Psoas muscle (tissue), 8 donors: Measurements from ENCODE around the gene IFITM5. TPM values are rescaled to one million over a fixed set of nuclear protein-coding genes. Genes with fewer than 3 reads are reported as not detected.
A peak's percentile ranks its signal among the peaks of the same experiment; 100 is the strongest.
"Not testable (repeated sequence)": the region's sequence is repeated elsewhere in the genome, so short reads cannot be mapped to it uniquely, and the experiment has no call there.

Experiments used
- ATAC-seq, 4 donors: fragments of 200-7000 bp; cut with Tn5 transposase; one replicate each; pipeline ENCODE4 v1.9.1; 2020; ENCODE audit warnings: moderate library complexity in 3 of 4, mild to moderate bottlenecking in 2 of 4
- DNase-seq, 2 donors: peaks; one replicate each; pipeline ENCODE4 v3.0.0-alpha.2; 2020
- H3K27ac ChIP-seq: fragments of 200-600 bp; one replicate; pipeline ENCODE4 v1.8.0; 2022
- H3K27me3 ChIP-seq, 3 donors: fragments of 200-600 bp in 1 of 3; one replicate each; pipeline versions ENCODE4 v1.6.1 to v1.8.0; 2013 to 2022; ENCODE audit warnings: low read length in 2 of 3, mild to moderate bottlenecking in 2 of 3, moderate library complexity in 1 of 3; ENCODE audit not compliant: insufficient read depth in 3 of 3
- H3K36me3 ChIP-seq, 2 donors: fragments of 200-600 bp in 1 of 2; one replicate each; pipeline versions ENCODE4 v1.6.1 to v1.8.0; 2013 to 2022; ENCODE audit warnings: low read depth in 1 of 2, mild to moderate bottlenecking in 1 of 2, moderate library complexity in 1 of 2; ENCODE audit not compliant: insufficient read depth in 1 of 2
- H3K4me1 ChIP-seq: fragments of 200-600 bp; one replicate; pipeline ENCODE4 v1.8.0; 2022
- H3K4me3 ChIP-seq: fragments of 200-600 bp; one replicate; pipeline ENCODE4 v1.8.0; 2022; ENCODE audit warnings: mild to moderate bottlenecking
- H3K9me3 ChIP-seq: fragments of 200-600 bp; one replicate; pipeline ENCODE4 v1.8.0; 2022
- CTCF ChIP-seq: fragments of 200-600 bp; IDR thresholded peaks from one replicate; pipeline ENCODE4 v1.8.0; 2022; ENCODE audit warnings: antibody characterized with exemption
- WGBS, 3 donors: extraction: QIAGEN DNeasy Blood & Tissue Kit; methylation state at CpG; one replicate each; pipeline versions ENCODE4 v1.1.6 to v1.1.7; 2013; 5-methylcytosine and 5-hydroxymethylcytosine counted together
- intact Hi-C, 2 donors: fragments of 100-400 bp; cut with DNase I; formaldehyde crosslinking; loops; one replicate each; pipeline versions ENCODE4 v1.11.0 to v1.14.2; 2022
- polyA plus RNA-seq, 3 donors: library from polyadenylated mRNA; stranded (reverse); fragments of 200-250 nt; gene quantifications; one replicate each; pipeline ENCODE4 v1.2.3, GENCODE V29; 2013
- total RNA-seq, 4 donors: library from RNA; stranded (reverse); fragmentation: NEBNext Ultra II Directional in 2 of 4; extraction: Animal tissue kit (Norgen Biotek cat#: 25700) in 2 of 4; gene quantifications; one replicate each; pipeline versions ENCODE4 v1.2.1 to v1.2.4, GENCODE V29; 2021 to 2023
- donor health status: healthy with polysubstance abuse.
- donor health status: DM: no; HTN: no; CAD: no; lungs with moderate emphysema.
- donor health status: Bipolar disorder and iron deficiency.
- donor health status: healthy.
- donor health status: DM: yes; HTN: yes; CAD: no.
- donor health status: DM: no; HTN: no; CAD: no.
- donor health status: DM: no; HTN: no; CAD: no.
- donor health status: DM: yes; HTN: yes; CAD: no.

The IFITM5 gene
- total and polyA plus RNA-seq, 7 donors: not detected

GRCh38 chr11:307766-308708 lies 8.7 kb upstream of the IFITM5 start, which contains the start of gene IFITM2:
TSS of gene IFITM2 (plus strand) at chr11:307816. CDS start at chr11:308193, 377 bp downstream.
- H3K9me3 ChIP-seq, H3K4me1 ChIP-seq, intact Hi-C loops, H3K36me3 ChIP-seq: not testable (repeated sequence)
- H3K27me3 ChIP-seq: peaks cover 0 to 14% (median 0%) of the 10 kb centered on the region in 3 donors
- WGBS, 3 donors: 6 to 8% (median 7%) methylated on average over 19 to 28 of the region's 28 CpGs
- DNase-seq (peak; percentile 78 to 85), ATAC-seq (peak; percentile 52 to 67 (median 65))
- peak within 1 kb of the TSS; percentile 55 for H3K27ac ChIP-seq
- peak within 1 kb of the TSS; percentile 67 for H3K4me3 ChIP-seq

- H3K9me3 ChIP-seq: no peaks in the 10 kb centered on the region
- WGBS, 3 donors: 87 to 88% (median 88%) methylated on average over 16 to 17 of the region's 17 CpGs
- peak overlapping the region; percentile 55 for H3K27ac ChIP-seq
- no peak for TF ChIP-seq CTCF
- no peak overlapping the region for H3K4me3 ChIP-seq
- intact Hi-C loops: no loop called here
- ATAC-seq (no peak), DNase-seq (peak in 1 of 2 donors; percentile 44)
- no peaks in the 10 kb centered on the region for H3K36me3 ChIP-seq
- H3K27me3 ChIP-seq: peaks cover 0 to 14% (median 0%) of the 10 kb centered on the region in 3 donors
- H3K4me1 ChIP-seq: no peaks in the 10 kb centered on the region
Observed at GRCh38 chr11:306645-307371, 7.5 kb upstream of the IFITM5 start.

GRCh38 chr11:305844-306211 lies 6.5 kb upstream of the IFITM5 start:
- no peak overlapping the region for H3K27ac ChIP-seq
- no peaks in the 10 kb centered on the region for H3K36me3 ChIP-seq
- peaks cover 0 to 14% (median 4%) of the 10 kb centered on the region in 3 donors for H3K27me3 ChIP-seq
- TF ChIP-seq CTCF: no peak
- H3K9me3 ChIP-seq: no peaks in the 10 kb centered on the region
- intact Hi-C loops: loop anchor here in 1 of 2 donors (2.0 kb wide), 1 partner anchor 55 kb away; no protein-coding TSS in a partner anchor
- no peak overlapping the region for H3K4me3 ChIP-seq
- DNase-seq (peak in 1 of 2 donors; percentile 6), ATAC-seq (no peak)
- WGBS, 3 donors: 85 to 89% (median 88%) methylated on average over 10 of the region's 10 CpGs
- no peaks in the 10 kb centered on the region for H3K4me1 ChIP-seq

GRCh38 chr11:304915-305843 lies 5.9 kb upstream of the IFITM5 start:
- Histone ChIP-seq H3K4me1 (no peaks in the 10 kb centered on the region), H3K27me3 (peaks cover 0 to 19% (median 4%) of the 10 kb centered on the region in 3 donors), H3K4me3 (no peak overlapping the region), H3K36me3 (no peaks in the 10 kb centered on the region), H3K27ac (no peak overlapping the region), H3K9me3 (no peaks in the 10 kb centered on the region)
- intact Hi-C loops: loop anchor here in 1 of 2 donors (2.0 kb wide), 1 partner anchor 56 kb away; no protein-coding TSS in a partner anchor
- peak; percentile 49 for TF ChIP-seq CTCF
- WGBS, 3 donors: 39 to 41% (median 41%) methylated on average over 18 to 19 of the region's 19 CpGs
- DNase-seq (peak; percentile 57 to 73), ATAC-seq (peak in 1 of 4 donors; percentile 38)
